GM12891 (cell line): ENCODE measurements around the gene CYB5R4.

Source experiments
- PAX5 ChIP-seq: IDR thresholded peaks from 2 replicates; pipeline ENCODE4 v1.6.1; 2011; ENCODE audit warnings: low read length, moderate library complexity, mild to moderate bottlenecking; ENCODE audit not compliant: insufficient read depth, severe bottlenecking
- POLR2A ChIP-seq: IDR thresholded peaks from 2 replicates; pipeline ENCODE4 v1.6.1; 2011; ENCODE audit warnings: low read depth, low read length, control low read depth
- POLR2AphosphoS5 ChIP-seq: IDR thresholded peaks from 2 replicates; pipeline ENCODE4 v1.6.1; 2011; ENCODE audit warnings: low read depth, low read length, control low read depth
- POU2F2 ChIP-seq: IDR thresholded peaks from 2 replicates; pipeline ENCODE4 v1.6.1; 2011; ENCODE audit warnings: low read depth, mild to moderate bottlenecking, control low read depth, low read length, moderate library complexity
- SPI1 ChIP-seq: IDR thresholded peaks from 2 replicates; pipeline ENCODE4 v1.6.1; 2011; ENCODE audit warnings: low read depth, low read length, control low read depth
- TAF1 ChIP-seq: IDR thresholded peaks from 2 replicates; pipeline ENCODE4 v1.6.1; 2011; ENCODE audit warnings: low read depth, low read length, control low read depth

- TF ChIP-seq POLR2AphosphoS5, result no peak
- TF ChIP-seq POLR2A, result no peak
- no peak for TF ChIP-seq TAF1
- TF ChIP-seq POU2F2, result no peak
- TF ChIP-seq SPI1, result no peak
- no peak for TF ChIP-seq PAX5
These were observed 6.8 kb upstream of the CYB5R4 start for GRCh38 chr6:83852528-83853177.
